GM10266 (cell line): ENCODE results near the gene ANGPT4.

Experiments used
- DNase-seq: peaks from one replicate; pipeline ENCODE4 v3.0.0; 2012; ENCODE audit errors: extremely low spot score
- CTCF ChIP-seq: IDR thresholded peaks from 2 replicates; pipeline ENCODE4 v1.5.1; 2012; ENCODE audit warnings: mild to moderate bottlenecking, low read depth; ENCODE audit not compliant: control insufficient read depth, insufficient read depth; ENCODE audit errors: missing control alignments

The ANGPT4 gene

GRCh38 chr20:890666-891057, 25.5 kb downstream of the ANGPT4 start:
- DNase-seq = no peak
- TF ChIP-seq CTCF = no peak

DNA sequence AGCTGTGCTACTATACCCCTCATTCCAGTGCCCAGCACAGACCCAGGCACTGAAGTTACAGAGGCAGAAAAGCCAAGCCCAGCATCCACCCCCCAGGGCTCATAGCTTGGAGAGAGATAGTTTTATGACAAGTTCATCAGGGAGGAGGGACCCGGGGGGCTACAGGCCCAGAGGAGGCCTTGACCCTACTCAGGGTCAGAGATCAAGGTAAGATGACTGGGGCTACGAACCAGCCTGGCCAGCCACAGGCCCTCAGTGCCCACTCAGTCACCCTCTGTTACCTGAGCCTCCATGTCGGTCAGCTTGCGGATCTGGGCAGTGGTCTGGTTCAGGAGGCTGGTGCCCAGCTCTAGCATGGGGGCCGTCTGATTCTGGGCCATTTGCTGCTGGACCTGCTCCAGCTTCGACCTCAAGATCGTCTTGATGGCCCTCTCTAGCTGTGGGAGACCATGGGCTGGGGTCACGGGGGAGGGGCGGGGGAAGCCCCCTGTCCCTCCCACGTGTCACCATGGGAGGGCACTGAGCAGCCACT, 26.1 kb downstream of the ANGPT4 start:
- DNase-seq = no peak
- TF ChIP-seq CTCF = no peak

GRCh38 chr20:889106-889505, 27.0 kb downstream of the ANGPT4 start:
- no peak for DNase-seq
- no peak for TF ChIP-seq CTCF

DNA sequence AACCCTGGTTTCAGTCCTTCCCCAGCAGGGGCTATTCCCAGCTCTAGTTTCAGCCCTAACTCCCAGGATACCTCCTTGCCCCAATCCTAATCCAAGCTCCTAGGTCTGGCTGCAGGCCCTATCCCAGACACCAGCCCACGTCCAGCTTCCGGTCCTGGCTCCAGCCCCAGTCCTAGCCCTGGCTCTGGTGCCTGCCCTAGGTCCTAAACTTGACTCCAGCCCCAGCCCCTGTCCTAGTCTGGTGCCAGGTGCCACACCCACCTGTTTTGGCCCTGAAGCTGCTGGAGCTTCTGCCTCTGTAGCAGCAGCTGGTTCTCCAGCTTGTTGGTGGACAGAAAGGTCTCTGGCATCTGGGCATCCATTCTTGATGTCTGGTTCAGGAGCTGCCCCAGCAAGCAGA, 28.1 kb downstream of the ANGPT4 start:
- TF ChIP-seq CTCF = no peak

GRCh38 chr20:887137-887536, 29.0 kb downstream of the ANGPT4 start:
- DNase-seq = no peak
- no peak for TF ChIP-seq CTCF

More for the DNA sequence above, 28.1 kb downstream of the ANGPT4 start:
- no peak for DNase-seq

GRCh38 chr20:884983-885952, 30.9 kb downstream of the ANGPT4 start:
- TF ChIP-seq CTCF = no peak
- no peak for DNase-seq

GRCh38 chr20:881783-882144, 34.4 kb downstream of the ANGPT4 start:
- no peak for TF ChIP-seq CTCF
- no peak for DNase-seq
